Activated gamma-delta T cell treated with anti-CD3 and anti-CD28 coated beads, Interleukin-2, amount 50 U/mL, for 16 hours (primary cell): ENCODE results near the gene TNS1.

ENCODE experiments used
- DNase-seq: peaks from one replicate; pipeline ENCODE4 v3.0.0-alpha.2; 2020; ENCODE audit warnings: low read depth

TNS1 gene

DNA sequence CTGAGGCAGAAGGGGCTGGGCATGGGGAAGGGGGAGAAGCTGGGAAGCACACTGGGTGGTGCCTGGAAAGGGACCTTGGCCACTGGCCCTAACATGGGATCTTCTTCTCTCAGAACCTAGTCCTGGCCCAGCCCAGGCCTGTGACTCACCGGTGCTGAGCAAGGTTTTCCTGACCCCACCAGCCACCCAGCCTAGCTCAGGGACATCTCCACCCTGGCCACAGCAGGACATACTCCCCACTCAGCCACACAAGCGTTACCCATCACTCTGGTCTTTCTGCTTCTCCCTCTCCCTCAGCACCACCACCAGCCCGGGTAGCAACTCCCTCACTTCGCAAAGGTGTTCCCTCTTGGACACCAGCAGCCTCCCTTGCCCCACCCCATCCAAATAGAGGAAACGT lies 22.8 kb downstream of the TNS1 start:
- no peak for DNase-seq

DNA sequence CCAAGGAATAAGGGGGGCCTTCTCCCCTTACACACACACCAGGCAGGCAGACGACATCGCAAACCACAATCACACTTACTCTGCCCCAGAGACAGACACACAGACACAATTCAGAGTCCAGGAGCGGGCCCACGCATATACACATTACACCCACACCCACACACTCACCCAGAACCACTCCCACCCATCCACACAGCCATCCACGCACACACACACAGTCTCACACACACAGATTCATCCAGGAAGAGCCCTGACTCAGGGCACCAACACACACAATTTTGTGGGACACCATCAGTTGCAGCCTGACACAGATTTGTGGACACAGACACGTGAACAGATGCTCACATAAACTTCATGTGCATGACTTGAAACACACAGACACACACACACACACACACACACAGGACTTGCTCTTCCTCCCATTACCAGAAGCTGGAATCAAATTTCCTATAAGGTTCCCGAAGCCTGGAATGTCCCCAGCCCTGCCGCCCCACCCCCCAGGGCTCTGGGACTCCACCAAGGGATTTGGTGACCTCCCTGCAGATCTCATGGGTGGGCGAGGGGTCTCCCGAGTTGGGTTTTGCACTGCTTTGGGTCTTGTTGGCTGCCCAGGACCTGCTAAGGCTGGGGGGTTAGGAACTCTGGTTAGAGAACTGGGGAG lies 23.5 kb downstream of the TNS1 start:
- DNase-seq = no peak

DNA sequence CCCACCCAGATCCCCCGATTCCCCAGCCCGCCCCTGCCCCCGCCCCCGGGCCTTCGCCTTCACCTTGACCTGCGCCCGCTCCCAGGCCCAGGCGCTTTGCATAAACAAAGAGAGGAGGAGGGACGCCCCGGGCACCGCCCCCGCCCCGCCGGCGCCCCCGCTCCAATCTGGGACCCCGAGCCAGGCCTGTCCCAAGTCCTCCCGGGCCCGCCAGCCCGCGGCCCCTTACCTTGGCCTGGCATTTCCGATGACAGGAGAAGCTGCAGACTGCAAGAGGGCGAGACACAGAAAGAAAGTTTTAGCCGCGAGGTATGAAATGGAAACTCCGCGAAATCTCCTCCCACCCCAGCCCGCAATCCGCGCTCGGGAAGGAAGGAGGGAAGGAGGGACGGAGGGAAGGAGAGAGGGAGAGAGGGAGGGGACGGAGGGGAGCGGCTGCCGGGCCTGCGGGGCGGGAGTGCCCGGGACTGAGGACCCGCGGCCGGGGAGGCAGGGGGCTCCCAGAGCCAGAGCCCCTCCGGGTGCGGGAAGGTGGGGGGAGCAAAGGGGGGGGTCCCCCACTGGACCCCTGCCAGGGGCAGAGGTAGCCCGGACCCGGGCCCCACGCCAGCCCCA lies 24.2 kb downstream of the TNS1 start:
- DNase-seq = no peak

DNA sequence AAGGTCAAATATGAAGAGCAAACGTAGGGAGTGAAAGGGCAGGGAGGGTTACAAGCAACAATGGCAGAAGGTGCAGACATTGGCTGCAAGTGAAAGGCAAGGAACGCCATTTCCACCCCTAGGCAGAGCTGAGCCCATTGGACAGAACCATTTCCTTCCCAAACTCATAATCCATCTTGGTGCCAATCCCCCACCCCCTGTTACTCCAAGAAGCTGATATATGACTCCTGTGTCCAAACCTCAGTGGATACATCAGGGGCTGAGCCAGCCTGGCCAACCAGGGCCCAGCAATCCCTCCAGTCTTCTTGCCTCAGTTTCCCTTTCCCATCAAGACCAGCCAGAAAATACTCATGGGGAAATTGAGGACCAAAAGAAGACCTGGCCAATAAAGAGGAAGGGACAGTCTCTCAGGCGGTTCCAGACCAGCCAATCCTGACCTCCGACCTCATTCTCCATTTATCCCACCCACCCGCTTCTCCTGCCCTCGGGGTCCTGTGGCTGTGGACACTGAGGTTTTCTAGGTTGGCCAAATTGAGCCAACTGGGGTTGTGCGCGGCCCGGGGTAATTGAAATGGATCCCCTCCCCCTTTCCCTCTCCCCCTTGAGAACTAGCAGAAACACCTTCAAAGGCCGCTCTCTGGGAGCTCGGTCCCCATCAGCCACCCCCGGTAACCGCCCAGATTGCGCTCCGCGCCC lies 24.8 kb downstream of the TNS1 start:
- DNase-seq = no peak

DNA sequence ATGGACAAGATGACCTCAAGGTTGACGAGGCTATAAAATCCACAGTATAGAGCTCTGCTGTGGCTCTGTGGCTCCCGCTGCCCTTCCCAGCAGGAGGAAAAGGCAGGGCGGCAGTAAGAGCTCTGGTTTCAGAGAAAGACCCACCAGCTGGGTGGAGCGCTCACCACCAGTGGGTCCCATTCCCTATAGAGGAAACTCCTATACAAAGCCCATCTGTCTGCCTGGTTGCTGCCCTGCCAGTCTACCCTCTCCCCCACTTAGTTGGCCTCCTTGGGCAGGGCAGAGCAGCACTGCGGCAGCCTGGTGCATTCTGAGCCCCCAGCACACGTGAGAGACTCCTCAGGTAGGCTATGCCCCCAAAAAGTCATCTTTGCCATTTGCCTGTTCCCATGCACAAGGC lies 26.5 kb downstream of the TNS1 start:
- no peak for DNase-seq

DNA sequence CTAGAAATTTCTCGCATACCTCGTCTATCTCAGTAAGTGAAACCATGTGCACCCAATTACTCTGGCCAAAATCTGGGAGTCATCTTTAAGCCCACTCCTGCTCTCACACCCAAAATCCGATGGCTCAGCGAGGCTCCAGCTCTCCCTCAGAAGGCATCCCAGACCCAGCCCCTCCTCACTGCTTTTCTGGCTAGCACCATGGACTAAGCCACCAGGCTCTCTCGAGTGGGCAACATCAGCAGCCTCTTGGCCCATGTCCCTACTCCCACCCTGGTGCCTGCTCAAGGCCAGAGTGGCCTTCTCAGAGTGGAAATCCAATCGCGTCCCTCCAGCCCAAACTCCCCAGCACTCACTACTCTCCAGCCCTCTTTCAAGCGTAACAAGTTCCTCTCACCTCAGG lies 27.2 kb downstream of the TNS1 start:
- DNase-seq = no peak

DNA sequence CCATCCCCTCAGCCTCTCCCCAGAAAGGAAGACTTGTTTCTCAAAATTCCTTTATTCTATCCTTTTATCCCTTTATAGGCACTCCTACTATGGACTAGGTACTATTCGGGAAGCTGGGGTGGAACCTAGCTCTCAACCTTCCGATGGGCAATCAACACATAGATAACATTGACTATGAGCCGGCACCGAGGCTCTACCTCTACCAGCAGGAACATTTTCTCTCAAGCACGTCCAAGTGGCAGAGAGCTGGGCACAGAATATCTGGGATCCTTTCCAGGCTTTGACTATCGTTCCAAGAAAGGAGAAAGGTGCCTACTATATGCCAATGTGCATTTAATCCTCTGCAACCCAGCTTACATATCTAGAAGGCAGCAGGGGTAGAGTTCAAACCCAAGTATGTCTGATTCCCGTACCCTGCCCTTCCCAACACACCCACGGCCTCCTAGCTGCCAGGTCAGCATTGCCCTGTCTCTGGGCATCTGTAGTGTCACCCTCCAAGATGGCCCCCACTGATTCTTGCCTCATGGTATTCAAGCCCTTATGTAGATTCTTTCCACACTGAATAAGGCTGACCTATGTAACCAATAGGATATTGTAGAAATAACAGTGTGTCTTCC lies 28.3 kb downstream of the TNS1 start:
- no peak for DNase-seq

DNA sequence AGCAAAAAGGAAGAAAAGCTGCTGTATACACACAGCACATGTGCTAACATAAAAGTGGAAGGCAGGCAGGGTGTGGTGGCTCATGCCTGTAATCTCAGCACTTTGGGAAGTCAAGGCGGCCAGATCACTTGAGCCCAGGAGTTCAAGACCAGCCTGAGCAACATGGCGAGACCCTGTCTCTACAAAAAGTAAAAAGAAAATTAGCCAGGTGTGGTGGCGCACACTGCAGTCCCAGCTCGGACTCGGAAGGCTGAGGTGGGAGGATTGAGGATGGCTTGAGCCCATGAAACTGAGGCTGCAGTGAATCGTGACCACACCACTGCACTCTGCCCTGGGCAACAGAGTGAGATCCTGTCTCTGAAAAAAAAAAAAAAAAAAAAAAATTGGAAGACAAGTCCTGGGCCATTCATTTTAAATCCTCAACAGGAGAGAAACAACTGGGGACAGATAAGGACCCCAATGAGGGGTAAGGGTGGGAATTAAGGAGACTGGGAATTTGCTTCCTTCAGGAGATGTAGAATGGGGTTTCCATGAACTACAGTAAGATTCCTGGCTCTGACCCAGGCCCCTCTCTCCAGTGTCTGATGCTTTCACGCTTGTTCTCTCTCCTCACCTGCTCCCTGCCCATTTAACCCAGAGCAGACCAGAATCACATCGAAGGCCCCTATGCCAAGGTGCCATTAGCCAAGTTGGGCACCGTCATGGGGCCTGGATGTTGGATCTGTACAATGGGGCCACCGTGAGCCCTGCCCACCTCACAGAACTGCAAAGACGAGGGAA lies 29.6 kb downstream of the TNS1 start:
- no peak for DNase-seq

DNA sequence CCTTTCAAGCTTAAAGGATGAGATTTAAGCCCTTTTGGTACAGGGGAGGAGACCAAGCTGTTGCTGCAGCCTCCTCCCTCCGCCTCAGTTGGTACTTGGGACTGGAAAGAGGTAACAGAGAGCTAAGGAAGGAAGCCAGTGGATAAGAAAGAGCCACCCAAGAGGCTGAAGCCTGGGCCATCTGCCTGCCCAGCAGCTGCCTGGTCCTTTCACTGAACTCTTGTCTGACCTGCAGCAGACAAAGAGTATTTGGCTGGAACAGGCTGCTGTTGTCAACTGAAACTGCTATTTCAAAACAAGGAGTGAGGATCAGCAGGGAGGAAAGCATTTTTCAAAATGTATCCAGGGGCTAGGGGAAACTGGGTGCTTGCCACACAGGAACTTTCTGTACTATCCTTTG lies 30.3 kb downstream of the TNS1 start:
- no peak for DNase-seq

DNA sequence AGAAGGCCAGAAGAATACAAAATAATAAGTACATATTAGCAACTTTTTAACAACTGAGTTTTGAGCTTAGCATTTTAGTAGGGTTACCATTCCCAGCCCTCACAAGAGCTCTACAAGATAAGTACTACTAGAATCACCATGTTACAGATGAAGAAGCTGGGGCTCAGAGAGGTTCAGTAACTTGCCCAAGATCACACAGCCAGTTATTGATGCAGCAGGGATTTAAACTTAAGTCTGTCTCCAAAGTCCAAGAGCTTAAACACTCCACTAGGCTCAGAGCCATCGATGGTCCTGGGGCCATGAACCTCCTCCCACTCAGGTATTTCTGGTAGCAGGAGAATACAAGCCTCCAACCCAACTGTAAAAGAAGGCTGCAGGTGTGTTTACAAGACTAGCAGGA lies 30.8 kb downstream of the TNS1 start:
- no peak for DNase-seq

DNA sequence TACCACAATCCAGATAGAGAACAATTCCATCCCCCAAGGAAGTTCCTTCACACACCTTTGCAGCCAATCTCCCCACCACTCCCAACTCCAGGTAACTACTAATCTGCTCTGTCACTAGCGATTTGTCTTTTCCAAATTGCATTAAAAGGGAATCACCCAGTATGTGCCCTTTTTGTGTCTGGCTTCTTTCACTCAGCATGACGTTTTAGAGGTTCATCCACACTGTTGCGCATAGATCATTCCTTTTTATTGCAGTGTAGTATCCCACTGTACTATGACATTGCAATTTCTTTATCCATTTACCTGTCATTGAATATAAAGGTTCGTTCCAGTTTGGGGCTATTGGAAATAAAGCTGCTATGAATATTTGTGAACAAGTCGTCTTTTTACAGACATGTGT lies 31.6 kb downstream of the TNS1 start:
- no peak for DNase-seq

DNA sequence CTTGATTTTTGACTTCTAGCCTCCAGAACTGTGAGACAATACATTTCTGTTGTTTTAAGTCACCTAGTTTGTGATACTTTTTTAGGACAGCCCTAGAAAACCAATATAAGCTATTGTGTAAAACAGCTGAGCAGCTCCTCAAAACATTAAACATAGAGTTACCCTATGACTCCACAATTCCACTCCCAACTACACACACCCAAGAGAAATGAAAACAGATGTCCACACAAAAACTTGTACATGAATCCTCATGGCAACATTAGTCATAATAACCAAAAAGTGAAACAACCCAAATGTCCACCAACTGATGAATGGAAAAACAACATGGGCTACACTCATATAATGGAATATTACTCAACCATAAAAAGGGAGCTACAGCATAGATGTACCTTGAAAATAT lies 32.6 kb downstream of the TNS1 start:
- no peak for DNase-seq

DNA sequence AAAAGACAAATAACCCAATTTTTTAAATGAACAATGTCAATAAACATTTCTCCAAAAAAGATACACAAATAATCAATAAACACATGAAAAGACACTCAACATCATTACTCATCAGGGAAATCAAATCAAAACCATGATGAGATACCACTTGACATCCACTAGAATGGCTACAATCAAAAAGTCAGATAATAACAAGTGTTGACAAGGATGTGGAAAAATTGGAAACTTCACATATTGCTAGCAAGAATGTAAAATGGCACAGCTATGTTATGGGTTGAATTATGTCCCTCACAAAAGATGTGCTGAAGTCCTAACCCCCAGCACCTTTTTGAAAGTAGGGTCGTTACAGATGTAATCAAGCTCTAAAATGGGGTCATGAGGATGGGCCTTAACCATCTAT lies 33.2 kb downstream of the TNS1 start:
- no peak for DNase-seq

DNA sequence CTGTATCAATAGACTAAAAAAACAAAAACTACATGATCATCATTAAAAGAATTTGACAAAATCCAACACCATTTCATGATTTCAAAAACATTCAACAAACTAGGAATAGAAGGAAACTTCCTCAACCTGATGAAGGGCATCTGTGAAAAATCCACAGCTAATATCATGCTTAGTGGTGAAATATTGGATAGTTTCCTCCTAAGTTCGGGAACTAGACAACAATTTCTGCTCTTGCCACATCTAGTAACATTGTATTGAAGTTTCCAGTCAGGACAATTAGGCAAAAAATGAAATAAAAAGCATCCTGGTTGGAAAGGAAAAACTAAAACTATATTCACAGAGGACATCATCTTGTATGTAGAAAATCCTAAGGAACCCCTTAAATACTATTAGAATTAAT lies 34.8 kb downstream of the TNS1 start:
- DNase-seq = no peak

DNA sequence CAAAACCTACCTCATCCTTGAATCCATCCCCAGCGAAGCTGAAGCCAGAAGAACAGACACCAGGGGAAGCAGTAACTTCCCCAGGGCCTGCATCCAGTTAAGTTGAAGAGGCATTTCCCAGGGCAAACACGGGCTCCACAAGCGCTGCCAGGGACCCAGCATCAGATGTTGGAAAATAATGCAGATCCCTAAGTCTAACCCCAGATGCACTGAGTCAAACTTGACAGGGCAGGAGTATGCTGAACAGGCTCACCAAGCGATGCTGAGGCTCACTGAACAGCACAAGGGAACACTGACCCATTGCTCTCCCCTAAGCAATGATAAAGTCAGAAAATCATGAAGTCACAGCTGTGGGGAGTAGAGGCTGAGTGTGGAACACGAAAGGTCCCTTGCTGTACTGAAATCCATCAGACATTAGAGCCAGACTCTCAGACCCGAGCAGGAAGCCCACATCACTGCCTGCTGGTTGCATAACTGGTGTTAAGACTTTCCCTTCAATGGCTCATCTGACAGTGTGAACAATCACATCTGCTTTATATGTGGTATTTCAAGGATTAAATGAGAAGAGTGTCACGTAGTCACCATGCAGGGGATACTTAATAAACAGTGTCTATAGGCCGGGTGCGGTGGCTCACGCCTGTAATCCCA lies 36.2 kb downstream of the TNS1 start:
- DNase-seq = no peak

DNA sequence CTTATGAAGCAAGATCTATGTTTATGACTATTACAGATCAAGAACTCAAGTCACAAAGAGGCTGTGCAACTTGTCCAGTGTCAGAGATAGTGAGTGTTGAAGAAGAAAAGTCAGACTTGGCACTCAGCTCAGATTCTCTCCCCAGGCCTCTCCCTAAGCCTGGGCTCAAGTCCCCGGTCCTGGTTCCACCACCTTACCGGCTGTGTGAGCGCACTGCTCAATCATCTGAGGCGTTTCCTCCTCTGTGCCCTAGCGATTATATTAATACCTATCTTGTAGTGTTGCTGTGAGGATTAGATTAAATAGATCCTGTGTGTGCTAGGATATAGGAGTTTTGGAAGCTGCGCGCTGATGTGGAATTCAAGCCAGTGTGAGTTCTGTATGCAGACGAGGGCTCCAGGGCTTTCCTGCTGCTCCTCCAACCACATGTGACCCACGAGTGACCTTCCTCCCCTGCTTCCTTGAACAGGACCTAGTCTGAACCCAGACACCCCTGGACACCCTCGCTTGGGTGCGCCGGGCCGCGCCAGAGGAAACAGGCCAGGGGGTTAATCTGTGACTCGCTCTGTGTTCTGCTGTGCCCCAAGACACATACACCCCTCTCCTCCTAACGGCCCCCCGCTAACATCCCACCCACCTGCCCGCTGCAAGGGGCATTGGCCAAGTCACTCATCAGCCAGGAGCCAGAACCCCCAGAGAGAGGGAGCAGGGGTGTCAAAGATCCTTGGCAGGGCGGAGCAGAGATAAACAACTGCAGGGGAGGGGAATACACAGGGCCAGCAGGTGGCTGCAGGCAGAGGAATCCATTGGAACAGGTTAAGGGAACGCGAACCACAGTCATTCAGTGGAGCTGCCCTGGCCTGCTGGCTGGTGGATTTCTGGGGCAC lies 38.3 kb downstream of the TNS1 start:
- DNase-seq = no peak

DNA sequence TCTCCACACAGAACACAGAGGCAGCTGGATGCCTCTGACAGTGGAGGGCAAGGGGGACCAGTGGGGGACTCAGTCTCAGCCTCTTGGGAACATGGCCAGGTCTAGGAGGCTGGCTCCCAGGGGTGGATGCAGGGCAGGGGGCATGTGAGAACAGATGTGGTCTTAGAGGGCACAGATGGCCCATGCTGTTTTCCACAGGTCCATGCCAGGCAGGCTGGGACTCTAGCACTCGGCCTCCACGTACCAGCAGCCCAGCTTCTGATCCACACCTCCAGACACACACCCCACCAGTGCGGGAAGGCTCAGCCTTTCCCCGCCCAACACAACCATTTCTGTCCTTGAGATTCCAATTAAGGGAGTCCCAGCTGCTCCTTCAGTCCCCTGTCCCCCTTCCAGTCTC lies 42.4 kb downstream of the TNS1 start:
- no peak for DNase-seq

DNA sequence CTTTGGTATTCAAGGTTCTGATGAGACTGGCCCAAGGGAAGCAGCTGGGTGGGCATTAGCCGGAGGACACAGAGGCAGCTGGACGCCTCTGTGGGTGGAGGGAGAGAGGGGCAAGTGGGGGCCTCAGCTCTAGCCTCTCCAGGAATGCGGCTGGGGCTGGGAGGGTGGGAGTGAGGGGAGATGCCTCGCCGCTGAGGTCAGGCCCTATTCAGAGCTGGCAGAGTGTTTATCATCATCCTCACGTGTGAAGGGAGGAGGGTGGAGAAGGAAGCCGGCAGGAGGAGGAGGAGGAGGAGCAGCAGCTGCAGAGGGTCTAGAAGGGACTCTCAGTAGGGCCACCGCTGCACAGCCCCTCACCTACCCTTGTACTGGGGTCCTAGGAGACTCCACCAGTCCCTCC lies 43.1 kb downstream of the TNS1 start:
- no peak for DNase-seq

DNA sequence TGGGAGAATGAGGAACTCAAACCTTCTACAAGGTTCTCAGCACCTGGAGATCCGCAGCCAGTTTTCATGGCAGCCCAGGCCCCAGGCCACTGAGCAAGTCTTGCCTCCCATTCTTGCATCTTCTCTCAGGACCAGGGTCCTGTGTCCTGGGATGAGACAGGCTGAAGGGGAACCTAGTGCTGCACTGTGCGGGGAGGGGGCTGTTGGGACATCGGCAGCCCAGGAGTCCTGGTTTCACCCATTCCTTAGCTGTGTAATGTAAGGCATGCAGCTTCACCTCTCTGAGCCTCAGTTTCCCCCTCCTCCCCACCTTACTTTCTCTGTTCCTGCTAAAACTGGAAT lies 43.9 kb downstream of the TNS1 start:
- DNase-seq = no peak

DNA sequence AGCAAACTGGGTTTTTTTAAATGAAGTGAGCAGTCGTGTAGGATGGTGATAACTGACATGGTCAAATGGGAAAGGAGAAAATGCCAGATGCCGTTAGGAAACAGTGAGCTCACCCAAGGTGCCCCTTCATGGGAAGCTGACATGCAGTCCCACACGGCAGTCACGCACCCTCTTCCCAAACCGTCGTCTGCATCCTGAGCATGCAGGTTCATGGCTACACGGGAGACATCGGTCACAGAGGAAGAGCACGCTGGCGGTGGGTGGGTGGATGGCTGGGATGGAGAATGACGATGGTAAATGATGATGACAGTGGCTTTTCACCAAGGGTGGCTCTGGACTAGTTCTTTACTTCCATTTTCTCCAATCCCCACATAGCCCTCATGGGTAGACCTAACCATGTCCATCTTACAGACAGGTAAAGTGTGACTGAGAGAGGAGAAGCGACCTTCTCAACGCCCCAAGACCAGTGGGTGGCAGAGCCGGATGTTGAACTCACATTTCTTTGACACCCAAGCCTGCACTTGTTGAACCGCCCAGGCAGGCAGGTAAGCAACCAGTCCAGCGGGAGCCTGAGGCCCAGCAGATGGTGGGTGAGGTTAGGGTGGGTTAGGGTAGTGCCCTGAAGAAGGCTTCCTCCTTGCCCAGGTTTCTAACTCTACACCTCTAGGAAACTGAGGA lies 44.5 kb downstream of the TNS1 start:
- DNase-seq = no peak
